Measurements from ENCODE around the gene FBXO41. TPM values are rescaled to one million over a fixed set of nuclear protein-coding genes. Genes with fewer than 3 reads are reported as not detected.

The FBXO41 gene
- total and polyA plus RNA-seq, 9 of the 15 experiments (the other 6 are each of a cell fraction or from before 2014, with no cell fraction given) = 0.21 to 8.2 (median 3.5) TPM

DNA sequence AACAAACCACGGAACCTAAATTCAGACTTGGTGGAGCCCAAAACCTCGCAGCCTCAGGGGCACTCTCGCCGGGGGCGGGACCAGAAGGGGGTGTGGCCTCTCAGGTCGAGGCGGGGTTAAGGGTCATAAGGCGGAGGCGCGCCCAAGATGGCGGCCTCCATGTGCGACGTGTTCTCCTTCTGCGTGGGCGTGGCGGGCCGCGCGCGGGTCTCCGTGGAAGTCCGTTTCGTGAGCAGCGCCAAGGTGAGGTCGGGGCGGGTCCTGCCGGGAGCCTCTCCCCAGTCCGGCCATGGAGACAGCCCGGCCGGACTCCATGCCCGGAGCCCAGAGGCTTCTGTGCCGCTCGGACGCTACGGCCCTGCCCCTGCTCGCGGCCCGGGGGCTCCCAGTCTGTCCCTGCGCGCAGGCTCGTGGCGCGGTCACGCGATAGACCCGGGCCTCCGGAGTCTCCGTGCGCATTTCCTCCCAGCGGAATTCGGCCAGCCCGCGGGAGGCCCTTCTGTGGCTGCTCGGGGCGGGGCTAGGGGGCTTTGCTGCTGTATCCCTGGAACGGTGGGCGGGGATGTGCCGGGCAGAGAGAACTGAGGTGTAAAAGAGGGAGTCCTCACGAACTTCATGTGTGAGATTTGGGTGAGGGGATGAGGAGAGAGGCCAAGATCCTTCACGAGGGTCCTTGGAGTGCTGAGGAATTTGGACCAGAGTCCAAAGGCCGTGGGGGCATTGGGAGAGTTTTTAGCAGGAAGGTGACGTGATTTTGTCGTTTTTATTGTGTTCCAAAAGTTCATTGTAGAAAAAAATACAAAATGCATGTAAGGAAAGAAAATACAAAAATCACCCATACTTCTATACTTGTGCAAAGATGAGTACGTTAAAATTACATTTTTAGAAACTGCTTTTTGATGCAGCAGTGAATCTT is 69.9 kb downstream of the FBXO41 start, which contains the start of gene SMYD5 (continued):
- TF ChIP-seq, protein P1, sequence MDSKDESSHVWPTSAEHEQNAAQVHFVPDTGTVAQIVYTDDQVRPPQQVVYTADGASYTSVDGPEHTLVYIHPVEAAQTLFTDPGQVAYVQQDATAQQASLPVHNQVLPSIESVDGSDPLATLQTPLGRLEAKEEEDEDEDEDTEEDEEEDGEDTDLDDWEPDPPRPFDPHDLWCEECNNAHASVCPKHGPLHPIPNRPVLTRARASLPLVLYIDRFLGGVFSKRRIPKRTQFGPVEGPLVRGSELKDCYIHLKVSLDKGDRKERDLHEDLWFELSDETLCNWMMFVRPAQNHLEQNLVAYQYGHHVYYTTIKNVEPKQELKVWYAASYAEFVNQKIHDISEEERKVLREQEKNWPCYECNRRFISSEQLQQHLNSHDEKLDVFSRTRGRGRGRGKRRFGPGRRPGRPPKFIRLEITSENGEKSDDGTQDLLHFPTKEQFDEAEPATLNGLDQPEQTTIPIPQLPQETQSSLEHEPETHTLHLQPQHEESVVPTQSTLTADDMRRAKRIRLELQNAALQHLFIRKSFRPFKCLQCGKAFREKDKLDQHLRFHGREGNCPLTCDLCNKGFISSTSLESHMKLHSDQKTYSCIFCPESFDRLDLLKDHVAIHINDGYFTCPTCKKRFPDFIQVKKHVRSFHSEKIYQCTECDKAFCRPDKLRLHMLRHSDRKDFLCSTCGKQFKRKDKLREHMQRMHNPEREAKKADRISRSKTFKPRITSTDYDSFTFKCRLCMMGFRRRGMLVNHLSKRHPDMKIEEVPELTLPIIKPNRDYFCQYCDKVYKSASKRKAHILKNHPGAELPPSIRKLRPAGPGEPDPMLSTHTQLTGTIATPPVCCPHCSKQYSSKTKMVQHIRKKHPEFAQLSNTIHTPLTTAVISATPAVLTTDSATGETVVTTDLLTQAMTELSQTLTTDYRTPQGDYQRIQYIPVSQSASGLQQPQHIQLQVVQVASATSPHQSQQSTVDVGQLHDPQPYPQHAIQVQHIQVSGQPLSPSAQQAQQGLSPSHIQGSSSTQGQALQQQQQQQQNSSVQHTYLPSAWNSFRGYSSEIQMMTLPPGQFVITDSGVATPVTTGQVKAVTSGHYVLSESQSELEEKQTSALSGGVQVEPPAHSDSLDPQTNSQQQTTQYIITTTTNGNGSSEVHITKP (IDR thresholded peaks at IDR 0.05; ENCODE audit: partially characterized antibody) = no peak
- TF ChIP-seq KDM5B (IDR thresholded peaks at IDR 0.05; ENCODE audit: insufficient replicate concordance, low read depth, low read length) (peak; percentile 76), ELF1 (tag; IDR thresholded peaks at IDR 0.05) (no peak), CHD2 (IDR thresholded peaks at IDR 0.05; ENCODE audit: low read depth, low read length) (peak; percentile 88), CHCHD3 (CRISPR knock-in tag; IDR thresholded peaks at IDR 0.05) (no peak), ETV5 (CRISPR knock-in tag; IDR thresholded peaks at IDR 0.05; ENCODE audit: low read depth) (0 out of 2 replicates have a peak, but pooled peaks have one; percentile 38), CCNT2 (IDR thresholded peaks at IDR 0.05; ENCODE audit: borderline replicate concordance, extremely low read depth, insufficient read length, low read depth, low read length) (no peak), ZNF282 (CRISPR knock-in tag; IDR thresholded peaks at IDR 0.05) (no peak), TCF7L2 (IDR thresholded peaks at IDR 0.05; ENCODE audit: low read depth, low read length) (0 out of 2 replicates have a peak, but pooled peaks have one; percentile 12), RBM25 (IDR thresholded peaks at IDR 0.05; ENCODE audit: low read depth, low read length, severe bottlenecking) (no peak), SAP30 (IDR thresholded peaks at IDR 0.05; ENCODE audit: borderline replicate concordance, insufficient read depth, low read depth, low read length, poor library complexity, severe bottlenecking) (peak; percentile 100), ZNF507 (tag; conservative IDR thresholded peaks at IDR 0.05) (no peak), XRCC3 (IDR thresholded peaks at IDR 0.05) (no peak), ZNF408 (CRISPR knock-in tag; IDR thresholded peaks at IDR 0.05; ENCODE audit: low read depth) (no peak), MYC (IDR thresholded peaks at IDR 0.05; ENCODE audit: low read depth, low read length) (peak; percentile 97), MYC (CRISPR knock-in tag; IDR thresholded peaks at IDR 0.05; ENCODE audit: borderline replicate concordance, low read depth) (peak; percentile 95; the same call in 1 of the 2 replicates), GATAD2B (IDR thresholded peaks at IDR 0.05; ENCODE audit: borderline replicate concordance) (no peak), NFATC3 (IDR thresholded peaks at IDR 0.05) (no peak), TAF7 (tag; IDR thresholded peaks at IDR 0.05) (no peak), POLR2AphosphoS2 (IDR thresholded peaks at IDR 0.05; ENCODE audit: low read length) (no peak), ZNF133 (CRISPR knock-in tag; IDR thresholded peaks at IDR 0.05) (no peak), ATF7 (IDR thresholded peaks at IDR 0.05) (peak; percentile 48; the same call in 1 of the 2 replicates), JUNB (CRISPR knock-in tag; conservative IDR thresholded peaks at IDR 0.05) (no peak)
- TF ChIP-seq, protein P2, sequence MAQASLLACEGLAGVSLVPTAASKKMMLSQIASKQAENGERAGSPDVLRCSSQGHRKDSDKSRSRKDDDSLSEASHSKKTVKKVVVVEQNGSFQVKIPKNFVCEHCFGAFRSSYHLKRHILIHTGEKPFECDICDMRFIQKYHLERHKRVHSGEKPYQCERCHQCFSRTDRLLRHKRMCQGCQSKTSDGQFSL (CRISPR knock-in tag; IDR thresholded peaks at IDR 0.05) = no peak
- TF ChIP-seq, protein P2 (tag; IDR thresholded peaks at IDR 0.05) = no peak
